Glomerular endothelial cell (primary cell): ENCODE results near the gene ARHGAP6. TPM values are rescaled to one million over a fixed set of nuclear protein-coding genes. Genes with fewer than 3 reads are reported as not detected.

ENCODE experiments used
- DNase-seq: peaks from one replicate; pipeline ENCODE4 v3.0.0-alpha.2; 2011; ENCODE audit warnings: low read depth, low spot score; ENCODE audit errors: extremely low read depth
- total RNA-seq: library from RNA; depleted of rRNA; stranded (reverse); fragments of >200 nt; gene quantifications from 2 replicates; pipeline ENCODE4 v1.2.3, GENCODE V29; 2015

The ARHGAP6 gene
- total RNA-seq, result 1.5 and 1.7 TPM in 2 replicates

- DNase-seq, result no peak
These were observed at the start of gene ARHGAP6 for GRCh38 chrX:11665168-11666111. Gene ARHGAP6, minus strand, starts transcription at chrX:11665920. Its CDS starts 1,092 bp downstream, at chrX:11664828.

GRCh38 chrX:11704725-11705495 is 39.2 kb upstream of the ARHGAP6 start:
- no peak for DNase-seq

GRCh38 chrX:11703855-11704254 is 38.1 kb upstream of the ARHGAP6 start:
- DNase-seq, result no peak

- DNase-seq, result no peak
These were observed 37.4 kb upstream of the ARHGAP6 start for GRCh38 chrX:11702965-11703631.

GRCh38 chrX:11702420-11702819 is 36.7 kb upstream of the ARHGAP6 start:
- DNase-seq, result no peak

- no peak for DNase-seq
These were observed 33.0 kb upstream of the ARHGAP6 start for GRCh38 chrX:11698702-11699101.

- no peak for DNase-seq
These were observed 22.5 kb upstream of the ARHGAP6 start for GRCh38 chrX:11688201-11688600.

- DNase-seq, result no peak
These were observed 21.4 kb upstream of the ARHGAP6 start for GRCh38 chrX:11687157-11687556.

GRCh38 chrX:11683057-11683456 is 17.3 kb upstream of the ARHGAP6 start:
- DNase-seq, result no peak

- DNase-seq, result no peak
These were observed 12.4 kb upstream of the ARHGAP6 start for GRCh38 chrX:11678158-11678557.

GRCh38 chrX:11672213-11672612 is 6.5 kb upstream of the ARHGAP6 start:
- DNase-seq, result no peak

GRCh38 chrX:11670316-11670715 is 4.6 kb upstream of the ARHGAP6 start:
- DNase-seq, result no peak

GRCh38 chrX:11666952-11667685 is 1.4 kb upstream of the ARHGAP6 start:
- no peak for DNase-seq

- no peak for DNase-seq
These were observed 444 bp upstream of the ARHGAP6 start for GRCh38 chrX:11666164-11666563.

GRCh38 chrX:11664211-11665167 is 1.2 kb downstream of the ARHGAP6 start:
- no peak for DNase-seq

- no peak for DNase-seq
These were observed 1.9 kb downstream of the ARHGAP6 start for GRCh38 chrX:11663875-11664210.

GRCh38 chrX:11655282-11656015 is 10.3 kb downstream of the ARHGAP6 start:
- DNase-seq, result no peak

GRCh38 chrX:11648705-11649519 is 16.8 kb downstream of the ARHGAP6 start:
- no peak for DNase-seq
